ENCODE results near the gene GNAZ.

Gene GNAZ

GRCh38 chr22:23115825-23116494 is 45.6 kb downstream of the GNAZ start:
- Mint-ChIP-seq H3K4me1 (peaks cover 17% of the 10 kb centered on the region), H3K36me3 (ENCODE audit: insufficient read depth) (peaks cover 2% of the 10 kb centered on the region), H3K4me3 (no peak overlapping the region), H3K27me3 (no peaks in the 10 kb centered on the region), H3K27ac (ENCODE audit: low read depth) (no peak overlapping the region), H3K9me3 (no peaks in the 10 kb centered on the region)
- ATAC-seq (replicated peaks; ENCODE audit: extremely low read depth, poor library complexity, severe bottlenecking) (no peak), DNase-seq (ENCODE audit: low spot score in 2 of 2) (no peak)

GRCh38 chr22:23116506-23117263 is 46.4 kb downstream of the GNAZ start:
- H3K9me3 Mint-ChIP-seq = no peaks in the 10 kb centered on the region
- H3K4me1 Mint-ChIP-seq = peaks cover 17% of the 10 kb centered on the region
- no peak for ATAC-seq (replicated peaks; ENCODE audit: extremely low read depth, poor library complexity, severe bottlenecking)
- no peak for DNase-seq (ENCODE audit: low spot score in 2 of 2)
- H3K27me3 Mint-ChIP-seq = no peaks in the 10 kb centered on the region
- no peak overlapping the region for H3K27ac Mint-ChIP-seq (ENCODE audit: low read depth)
- H3K4me3 Mint-ChIP-seq = no peak overlapping the region
- H3K36me3 Mint-ChIP-seq (ENCODE audit: insufficient read depth) = peaks cover 2% of the 10 kb centered on the region

GRCh38 chr22:23117275-23117674 is 47.0 kb downstream of the GNAZ start:
- no peak for ATAC-seq (replicated peaks; ENCODE audit: extremely low read depth, poor library complexity, severe bottlenecking)
- no peak overlapping the region for H3K27ac Mint-ChIP-seq (ENCODE audit: low read depth)
- no peak for DNase-seq (ENCODE audit: low spot score in 2 of 2)
- H3K9me3 Mint-ChIP-seq = no peaks in the 10 kb centered on the region
- no peak overlapping the region for H3K4me3 Mint-ChIP-seq
- H3K27me3 Mint-ChIP-seq = no peaks in the 10 kb centered on the region
- peaks cover 2% of the 10 kb centered on the region for H3K36me3 Mint-ChIP-seq (ENCODE audit: insufficient read depth)
- H3K4me1 Mint-ChIP-seq = peaks cover 17% of the 10 kb centered on the region

GRCh38 chr22:23117891-23118646 is 47.8 kb downstream of the GNAZ start:
- DNase-seq (ENCODE audit: low spot score in 2 of 2) (no peak), ATAC-seq (replicated peaks; ENCODE audit: extremely low read depth, poor library complexity, severe bottlenecking) (no peak)
- Mint-ChIP-seq H3K9me3 (no peaks in the 10 kb centered on the region), H3K27me3 (peaks cover 4% of the 10 kb centered on the region), H3K27ac (ENCODE audit: low read depth) (peak overlapping the region; percentile 97), H3K4me1 (peaks cover 17% of the 10 kb centered on the region), H3K4me3 (no peak overlapping the region), H3K36me3 (ENCODE audit: insufficient read depth) (peaks cover 2% of the 10 kb centered on the region)

GRCh38 chr22:23118647-23119493 is 48.6 kb downstream of the GNAZ start:
- ATAC-seq (replicated peaks; ENCODE audit: extremely low read depth, poor library complexity, severe bottlenecking) (no peak), DNase-seq (ENCODE audit: low spot score in 2 of 2) (no peak)
- peaks cover 17% of the 10 kb centered on the region for H3K4me1 Mint-ChIP-seq
- H3K4me3 Mint-ChIP-seq = peak overlapping the region; percentile 46
- no peaks in the 10 kb centered on the region for H3K9me3 Mint-ChIP-seq
- H3K27me3 Mint-ChIP-seq = peaks cover 8% of the 10 kb centered on the region
- H3K36me3 Mint-ChIP-seq (ENCODE audit: insufficient read depth) = peaks cover 2% of the 10 kb centered on the region
- peak overlapping the region; percentile 97 for H3K27ac Mint-ChIP-seq (ENCODE audit: low read depth)

- peaks cover 8% of the 10 kb centered on the region for H3K27me3 Mint-ChIP-seq
- no peaks in the 10 kb centered on the region for H3K9me3 Mint-ChIP-seq
- ATAC-seq (replicated peaks; ENCODE audit: extremely low read depth, poor library complexity, severe bottlenecking) = peak; percentile 98
- H3K36me3 Mint-ChIP-seq (ENCODE audit: insufficient read depth) = peaks cover 2% of the 10 kb centered on the region
- H3K4me1 Mint-ChIP-seq = peaks cover 17% of the 10 kb centered on the region
- peak overlapping the region; percentile 97 for H3K27ac Mint-ChIP-seq (ENCODE audit: low read depth)
- H3K4me3 Mint-ChIP-seq = peak overlapping the region; percentile 46
- DNase-seq (ENCODE audit: low spot score in 2 of 2) = peak in 1 of 2 donors; percentile 58
Measured at GRCh38 chr22:23119494-23120414, 49.4 kb downstream of the GNAZ start.

- Mint-ChIP-seq H3K27me3 (peaks cover 8% of the 10 kb centered on the region), H3K4me3 (no peak overlapping the region), H3K4me1 (peaks cover 17% of the 10 kb centered on the region), H3K27ac (ENCODE audit: low read depth) (peak overlapping the region; percentile 97), H3K9me3 (no peaks in the 10 kb centered on the region), H3K36me3 (ENCODE audit: insufficient read depth) (peaks cover 2% of the 10 kb centered on the region)
- ATAC-seq (replicated peaks; ENCODE audit: extremely low read depth, poor library complexity, severe bottlenecking) (no peak), DNase-seq (ENCODE audit: low spot score in 2 of 2) (no peak)
Measured at GRCh38 chr22:23120415-23120899, 50.1 kb downstream of the GNAZ start.

GRCh38 chr22:23121000-23121421 is 50.7 kb downstream of the GNAZ start:
- ATAC-seq (replicated peaks; ENCODE audit: extremely low read depth, poor library complexity, severe bottlenecking) = no peak
- peak overlapping the region; percentile 97 for H3K27ac Mint-ChIP-seq (ENCODE audit: low read depth)

GRCh38 chr22:23121424-23121823 is 51.1 kb downstream of the GNAZ start:
- H3K4me1 Mint-ChIP-seq = peaks cover 17% of the 10 kb centered on the region
- peaks cover 2% of the 10 kb centered on the region for H3K36me3 Mint-ChIP-seq (ENCODE audit: insufficient read depth)
- DNase-seq (ENCODE audit: low spot score in 2 of 2) = no peak
- peak overlapping the region; percentile 97 for H3K27ac Mint-ChIP-seq (ENCODE audit: low read depth)
- no peak for ATAC-seq (replicated peaks; ENCODE audit: extremely low read depth, poor library complexity, severe bottlenecking)
- H3K4me3 Mint-ChIP-seq = no peak overlapping the region
- H3K9me3 Mint-ChIP-seq = no peaks in the 10 kb centered on the region
- H3K27me3 Mint-ChIP-seq = peaks cover 8% of the 10 kb centered on the region

More at GRCh38 chr22:23121000-23121421, 50.7 kb downstream of the GNAZ start:
- Mint-ChIP-seq H3K27me3 (peaks cover 8% of the 10 kb centered on the region), H3K9me3 (no peaks in the 10 kb centered on the region), H3K4me1 (peaks cover 17% of the 10 kb centered on the region), H3K4me3 (no peak overlapping the region), H3K36me3 (ENCODE audit: insufficient read depth) (peaks cover 2% of the 10 kb centered on the region)
- no peak for DNase-seq (ENCODE audit: low spot score in 2 of 2)

- Mint-ChIP-seq H3K4me3 (no peak overlapping the region), H3K4me1 (peaks cover 17% of the 10 kb centered on the region), H3K27me3 (peaks cover 8% of the 10 kb centered on the region), H3K9me3 (no peaks in the 10 kb centered on the region), H3K27ac (ENCODE audit: low read depth) (peak overlapping the region; percentile 6), H3K36me3 (ENCODE audit: insufficient read depth) (peaks cover 2% of the 10 kb centered on the region)
- DNase-seq (ENCODE audit: low spot score in 2 of 2) (no peak), ATAC-seq (replicated peaks; ENCODE audit: extremely low read depth, poor library complexity, severe bottlenecking) (no peak)
Measured at GRCh38 chr22:23122216-23122957, 52.1 kb downstream of the GNAZ start.

All from central memory CD8-positive, alpha-beta T cell (primary cell).